ENCODE data around the gene MAN1B1. TPM values are rescaled to one million over a fixed set of nuclear protein-coding genes. Genes with fewer than 3 reads are reported as not detected.

MAN1B1 gene
- polyA plus RNA-seq, 2 of the 4 experiments (the other 2 are of a cell fraction): 31.7 to 48.6 TPM

DNA sequence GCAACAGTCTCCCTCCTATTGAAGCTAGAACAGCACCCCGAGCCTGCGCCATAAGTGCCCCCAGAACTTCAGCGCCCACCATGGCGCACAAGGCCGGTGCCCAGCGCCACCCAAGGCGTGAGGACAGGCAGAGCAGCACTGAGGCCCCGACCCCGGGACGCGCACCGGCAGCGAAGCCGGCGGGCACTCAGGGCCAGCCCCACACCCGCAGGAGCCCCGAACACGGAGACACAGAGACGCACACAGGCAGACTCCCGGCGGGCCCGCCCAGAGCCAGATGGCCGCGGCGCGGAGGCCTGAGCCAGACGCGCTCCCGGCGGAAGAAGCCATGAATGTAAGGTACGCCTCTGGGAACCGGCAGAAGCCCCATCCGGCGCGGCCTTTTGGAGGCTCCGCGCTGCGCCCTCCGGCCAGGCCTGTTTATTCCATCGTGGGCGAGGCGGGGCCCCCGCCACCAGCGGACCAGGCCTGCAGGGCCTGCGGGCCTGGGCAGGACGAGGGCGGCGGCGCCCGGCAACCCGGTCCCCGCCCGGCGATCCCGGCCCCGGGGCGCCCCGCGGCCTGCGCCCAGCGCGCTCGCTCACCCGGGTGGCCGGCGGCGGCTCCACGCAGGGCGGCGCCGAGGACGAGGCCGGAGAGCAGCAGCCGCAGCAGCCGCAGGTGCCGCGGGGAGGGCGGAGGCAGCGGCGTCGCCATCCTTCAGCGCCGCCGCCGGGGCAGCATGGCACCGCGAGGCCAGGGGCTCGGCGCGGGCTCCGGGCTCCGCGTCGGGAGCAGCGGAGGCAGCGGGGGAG lies 41.3 kb upstream of the MAN1B1 start:
- POLR2A ChIA-PET: interaction anchor here (1.2 kb wide), 1 partner anchor 25 kb away, joined by 4 read pairs; the partner anchor contains the start of gene SAPCD2
- CTCF ChIA-PET: interaction anchor here (0.9 to 15.7 kb wide), 18 partner anchors 10 to 257 kb away, joined by 3 to 656 read pairs (median 6); partner anchors contain the start of genes ABCA2, C8G, FBXW5 and RNF224

DNA sequence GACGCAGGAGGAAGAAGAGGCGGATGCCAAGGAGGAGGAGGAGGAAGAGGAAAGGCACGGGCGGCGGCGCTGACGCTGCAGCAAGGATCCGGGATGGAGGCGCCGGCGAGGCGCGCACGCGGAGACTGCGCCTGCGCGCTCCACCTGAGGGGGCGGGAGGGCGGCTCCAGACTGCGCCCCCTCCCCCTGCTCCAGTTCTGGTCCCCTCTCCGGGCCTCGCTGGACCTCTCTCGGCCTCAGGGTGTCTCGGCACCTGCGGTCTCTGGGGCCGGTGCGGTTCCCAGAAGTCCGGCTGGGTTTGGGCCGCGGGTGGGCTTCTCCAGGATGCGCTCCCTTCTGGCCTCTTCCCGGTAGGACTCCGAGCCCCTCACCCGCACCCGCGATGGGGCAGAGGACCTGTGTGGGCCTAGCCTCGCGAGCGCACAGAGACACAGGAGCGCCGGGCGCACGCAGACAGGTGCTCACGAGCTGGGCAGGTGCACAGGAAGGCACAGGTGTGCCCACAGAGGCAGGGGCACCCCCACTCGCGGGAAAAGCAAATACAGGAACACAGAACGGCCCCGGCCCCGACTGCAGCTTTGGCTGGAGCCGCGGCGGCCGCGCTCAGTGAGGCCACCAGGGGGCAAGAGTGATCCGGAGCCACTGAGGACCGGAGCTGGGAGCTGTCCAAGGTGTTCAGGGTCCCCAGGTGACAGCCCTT lies 40.5 kb upstream of the MAN1B1 start, which contains the start of gene NPDC1:
Gene NPDC1, minus strand, starts transcription at position 90 of the 700 bp plus-strand sequence. CDS start 188 bp downstream, outside the sequence.
- ATAC-seq (peak; percentile 68 to 76), FAIRE-seq (no peak), DNase-seq (ENCODE audit: low read depth in 1 of 2, low spot score in 1 of 2) (peak; percentile 83 to 94)
- Histone ChIP-seq H3K27ac (peak within 1 kb of the TSS; percentile 77 to 92), H3K9me3 (no peaks in the 10 kb centered on the region), H3K4me2 (peak within 1 kb of the TSS; percentile 98), H3K4me1 (peaks cover 15% of the 10 kb centered on the region), H3K4me3 (peak within 1 kb of the TSS; percentile 71)
- POLR2A ChIA-PET: interaction anchor here (0.8 to 1.4 kb wide), 7 partner anchors 17 to 194 kb away, joined by 3 to 7 read pairs (median 3); partner anchors contain the start of genes ABCA2, MAN1B1, SAPCD2 and TUBB4B
- CTCF ChIA-PET: interaction anchor here (0.6 to 15.7 kb wide), 50 partner anchors 11 to 415 kb away, joined by 3 to 656 read pairs (median 4); partner anchors contain the start of genes AJM1, C8G, CLIC3 and FBXW5
- 2% methylated on average over 33 of the region's 57 CpGs for WGBS (ENCODE audit: missing lambda C conversion rate)
- no peak for TF ChIP-seq MAFK (IDR thresholded peaks at IDR 0.05; ENCODE audit: partially characterized antibody)
- TF ChIP-seq, protein P1, sequence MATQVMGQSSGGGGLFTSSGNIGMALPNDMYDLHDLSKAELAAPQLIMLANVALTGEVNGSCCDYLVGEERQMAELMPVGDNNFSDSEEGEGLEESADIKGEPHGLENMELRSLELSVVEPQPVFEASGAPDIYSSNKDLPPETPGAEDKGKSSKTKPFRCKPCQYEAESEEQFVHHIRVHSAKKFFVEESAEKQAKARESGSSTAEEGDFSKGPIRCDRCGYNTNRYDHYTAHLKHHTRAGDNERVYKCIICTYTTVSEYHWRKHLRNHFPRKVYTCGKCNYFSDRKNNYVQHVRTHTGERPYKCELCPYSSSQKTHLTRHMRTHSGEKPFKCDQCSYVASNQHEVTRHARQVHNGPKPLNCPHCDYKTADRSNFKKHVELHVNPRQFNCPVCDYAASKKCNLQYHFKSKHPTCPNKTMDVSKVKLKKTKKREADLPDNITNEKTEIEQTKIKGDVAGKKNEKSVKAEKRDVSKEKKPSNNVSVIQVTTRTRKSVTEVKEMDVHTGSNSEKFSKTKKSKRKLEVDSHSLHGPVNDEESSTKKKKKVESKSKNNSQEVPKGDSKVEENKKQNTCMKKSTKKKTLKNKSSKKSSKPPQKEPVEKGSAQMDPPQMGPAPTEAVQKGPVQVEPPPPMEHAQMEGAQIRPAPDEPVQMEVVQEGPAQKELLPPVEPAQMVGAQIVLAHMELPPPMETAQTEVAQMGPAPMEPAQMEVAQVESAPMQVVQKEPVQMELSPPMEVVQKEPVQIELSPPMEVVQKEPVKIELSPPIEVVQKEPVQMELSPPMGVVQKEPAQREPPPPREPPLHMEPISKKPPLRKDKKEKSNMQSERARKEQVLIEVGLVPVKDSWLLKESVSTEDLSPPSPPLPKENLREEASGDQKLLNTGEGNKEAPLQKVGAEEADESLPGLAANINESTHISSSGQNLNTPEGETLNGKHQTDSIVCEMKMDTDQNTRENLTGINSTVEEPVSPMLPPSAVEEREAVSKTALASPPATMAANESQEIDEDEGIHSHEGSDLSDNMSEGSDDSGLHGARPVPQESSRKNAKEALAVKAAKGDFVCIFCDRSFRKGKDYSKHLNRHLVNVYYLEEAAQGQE (IDR thresholded peaks at IDR 0.05): peak; percentile 95
- TF ChIP-seq SMC3 (IDR thresholded peaks at IDR 0.05): peak; percentile 84
- no peak for TF ChIP-seq MAZ (IDR thresholded peaks at IDR 0.05; ENCODE audit: borderline replicate concordance, low read depth, low read length)
- no peak for TF ChIP-seq TP53 (CRISPR knock-in tag; IDR thresholded peaks at IDR 0.05)
- no peak for TF ChIP-seq RARB (CRISPR knock-in tag; IDR thresholded peaks at IDR 0.05)
- no peak for TF ChIP-seq CBX2 (IDR thresholded peaks at IDR 0.05; ENCODE audit: borderline replicate concordance, low read depth)
- no peak for TF ChIP-seq CHD2 (IDR thresholded peaks at IDR 0.05; ENCODE audit: low read length, partially characterized antibody)
- no peak for TF ChIP-seq RCOR1 (IDR thresholded peaks at IDR 0.05; ENCODE audit: low read depth, low read length)
- no peak for TF ChIP-seq EHMT2 (IDR thresholded peaks at IDR 0.05; ENCODE audit: low read depth)
- no peak for TF ChIP-seq CHD4 (IDR thresholded peaks at IDR 0.05; ENCODE audit: borderline replicate concordance)
- TF ChIP-seq, protein P2, sequence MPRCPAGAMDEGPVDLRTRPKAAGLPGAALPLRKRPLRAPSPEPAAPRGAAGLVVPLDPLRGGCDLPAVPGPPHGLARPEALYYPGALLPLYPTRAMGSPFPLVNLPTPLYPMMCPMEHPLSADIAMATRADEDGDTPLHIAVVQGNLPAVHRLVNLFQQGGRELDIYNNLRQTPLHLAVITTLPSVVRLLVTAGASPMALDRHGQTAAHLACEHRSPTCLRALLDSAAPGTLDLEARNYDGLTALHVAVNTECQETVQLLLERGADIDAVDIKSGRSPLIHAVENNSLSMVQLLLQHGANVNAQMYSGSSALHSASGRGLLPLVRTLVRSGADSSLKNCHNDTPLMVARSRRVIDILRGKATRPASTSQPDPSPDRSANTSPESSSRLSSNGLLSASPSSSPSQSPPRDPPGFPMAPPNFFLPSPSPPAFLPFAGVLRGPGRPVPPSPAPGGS (IDR thresholded peaks at IDR 0.05): no peak
- no peak for TF ChIP-seq TFCP2L1 (CRISPR knock-in tag; IDR thresholded peaks at IDR 0.05)
- TF ChIP-seq HOXB13 (CRISPR knock-in tag; IDR thresholded peaks at IDR 0.05; ENCODE audit: low read depth): peak; percentile 10; the same call in 1 of the 2 replicates
- TF ChIP-seq HOXA7 (CRISPR knock-in tag; IDR thresholded peaks at IDR 0.05): no peak
- TF ChIP-seq NFE2L2 (conservative IDR thresholded peaks at IDR 0.05; ENCODE audit: low read length): no peak
- TF ChIP-seq PHF8 (IDR thresholded peaks at IDR 0.05; ENCODE audit: borderline replicate concordance, low read depth): no peak; the same call in 1 of the 2 replicates

More for the DNA sequence above, 41.3 kb upstream of the MAN1B1 start:
- H3K4me3 ChIP-seq: peak overlapping the region; percentile 71
- ATAC-seq: peak; percentile 19 to 31
- H3K4me2 ChIP-seq: peak overlapping the region; percentile 98
- DNase-seq (ENCODE audit: low read depth in 1 of 2, low spot score in 1 of 2): no peak
- FAIRE-seq: no peak
- WGBS (ENCODE audit: missing lambda C conversion rate): 13% methylated on average over 30 of the region's 96 CpGs
- H3K27ac ChIP-seq: peak overlapping the region; percentile 77 to 92
- H3K4me1 ChIP-seq: peaks cover 15% of the 10 kb centered on the region
- no peaks in the 10 kb centered on the region for H3K9me3 ChIP-seq
- TF ChIP-seq, protein P3, sequence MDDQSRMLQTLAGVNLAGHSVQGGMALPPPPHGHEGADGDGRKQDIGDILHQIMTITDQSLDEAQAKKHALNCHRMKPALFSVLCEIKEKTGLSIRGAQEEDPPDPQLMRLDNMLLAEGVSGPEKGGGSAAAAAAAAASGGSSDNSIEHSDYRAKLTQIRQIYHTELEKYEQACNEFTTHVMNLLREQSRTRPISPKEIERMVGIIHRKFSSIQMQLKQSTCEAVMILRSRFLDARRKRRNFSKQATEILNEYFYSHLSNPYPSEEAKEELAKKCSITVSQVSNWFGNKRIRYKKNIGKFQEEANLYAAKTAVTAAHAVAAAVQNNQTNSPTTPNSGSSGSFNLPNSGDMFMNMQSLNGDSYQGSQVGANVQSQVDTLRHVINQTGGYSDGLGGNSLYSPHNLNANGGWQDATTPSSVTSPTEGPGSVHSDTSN (IDR thresholded peaks at IDR 0.05): no peak
- TF ChIP-seq SMC3 (IDR thresholded peaks at IDR 0.05) (no peak), GATA3 (IDR thresholded peaks at IDR 0.05; ENCODE audit: borderline replicate concordance) (no peak), JUN (IDR thresholded peaks at IDR 0.05) (peak in 1 of 2 experiments; percentile 49; a peak in 1 of 5 replicates), PHF8 (IDR thresholded peaks at IDR 0.05; ENCODE audit: borderline replicate concordance, low read depth) (no peak), BHLHE40 (IDR thresholded peaks at IDR 0.05; ENCODE audit: low read depth, low read length) (no peak)
- TF ChIP-seq, protein P1 (IDR thresholded peaks at IDR 0.05): no peak
